GM23338 (cell line): ENCODE measurements around the gene ILF2. TPM values are rescaled to one million over a fixed set of nuclear protein-coding genes. Genes with fewer than 3 reads are reported as not detected.
"Not testable (repeated sequence)": the region's sequence is repeated elsewhere in the genome, so short reads cannot be mapped to it uniquely, and the experiment has no call there.

Experiments used
- ATAC-seq: fragments of 200-7000 bp; cut with Tn5 transposase; 3 replicates; pipeline ENCODE4 v1.9.1; 2020
- DNase-seq: peaks from one replicate; pipeline ENCODE4 v3.0.0-alpha.2; 2015; ENCODE audit warnings: low spot score
- H2AFZ ChIP-seq: fragments of 200-600 bp; sonication (generic); 2 replicates; pipeline ENCODE4 v1.8.0; 2016; ENCODE audit warnings: antibody characterized with exemption, mild to moderate bottlenecking, moderate library complexity
- H3F3A ChIP-seq: fragments of 200-600 bp; sonication (generic); replicated peaks from 2 replicates; pipeline ENCODE4 v1.8.0; 2017; ENCODE audit warnings: antibody characterized with exemption, mixed run types, low read depth
- H3K27ac ChIP-seq: fragments of 200-600 bp; sonication (generic); 2 replicates; pipeline ENCODE4 v1.6.1; 2016; ENCODE audit warnings: low read depth
- H3K27me3 ChIP-seq: fragments of 200-600 bp; sonication (generic); 2 replicates; pipeline ENCODE4 v1.8.0; 2016; ENCODE audit warnings: mild to moderate bottlenecking, mixed run types, moderate library complexity; ENCODE audit not compliant: insufficient read depth
- H3K36me3 ChIP-seq: fragments of 200-600 bp; sonication (generic); 2 replicates; pipeline ENCODE4 v1.8.0; 2016; ENCODE audit warnings: mild to moderate bottlenecking; ENCODE audit not compliant: insufficient read depth
- H3K4me1 ChIP-seq: fragments of 200-600 bp; sonication (generic); 2 replicates; pipeline ENCODE4 v1.8.0; 2016; ENCODE audit warnings: mild to moderate bottlenecking, moderate library complexity; ENCODE audit not compliant: insufficient read depth
- H3K4me2 ChIP-seq: fragments of 200-600 bp; sonication (generic); 2 replicates; pipeline ENCODE4 v1.7.1; 2017; ENCODE audit warnings: mixed run types
- H3K4me3 ChIP-seq: fragments of 200-600 bp; sonication (generic); 2 replicates; pipeline ENCODE4 v1.6.1; 2016; ENCODE audit warnings: mixed run types
- H3K79me2 ChIP-seq: fragments of 200-600 bp; sonication (generic); replicated peaks from 2 replicates; pipeline ENCODE4 v1.8.0; 2017; ENCODE audit warnings: mild to moderate bottlenecking; ENCODE audit not compliant: insufficient read depth
- H3K9me2 ChIP-seq: fragments of 200-600 bp; sonication (generic); 2 replicates; pipeline ENCODE4 v1.8.0; 2017; ENCODE audit not compliant: insufficient read depth
- H4K20me1 ChIP-seq: fragments of 200-600 bp; sonication (generic); replicated peaks from 2 replicates; pipeline ENCODE4 v1.8.0; 2017; ENCODE audit warnings: mild to moderate bottlenecking; ENCODE audit not compliant: insufficient read depth
- H3K27ac Mint-ChIP-seq: 2 replicates; pipeline ENCODE4 v1.8.0; 2020; ENCODE audit warnings: inconsistent platforms, mild to moderate bottlenecking, moderate library complexity, mixed read lengths
- H3K27me3 Mint-ChIP-seq: 3 replicates; pipeline ENCODE4 v1.8.0; 2022; ENCODE audit warnings: low read depth, mild to moderate bottlenecking, moderate library complexity, mixed read lengths, inconsistent platforms; ENCODE audit not compliant: insufficient read depth, poor library complexity
- H3K36me3 Mint-ChIP-seq: 3 replicates; pipeline ENCODE4 v1.8.0; 2021; ENCODE audit warnings: low read depth, mild to moderate bottlenecking, inconsistent platforms, moderate library complexity, mixed read lengths
- H3K4me1 Mint-ChIP-seq: 3 replicates; pipeline ENCODE4 v1.8.0; 2020; ENCODE audit warnings: mild to moderate bottlenecking, inconsistent platforms, mixed read lengths
- H3K4me3 Mint-ChIP-seq: 3 replicates; pipeline ENCODE4 v1.8.0; 2021; ENCODE audit warnings: moderate library complexity, mild to moderate bottlenecking, inconsistent platforms, mixed read lengths
- H3K9me3 Mint-ChIP-seq: 3 replicates; pipeline ENCODE4 v1.8.0; 2020; ENCODE audit warnings: moderate library complexity, mild to moderate bottlenecking, inconsistent platforms, mixed read lengths
- CREB1 ChIP-seq: fragments of 250-450 bp; sonication (Bioruptor Pico); IDR thresholded peaks from 2 replicates; pipeline ENCODE4 v1.5.0; 2020; ENCODE audit warnings: low read depth, mild to moderate bottlenecking, moderate library complexity
- EZH2 ChIP-seq: fragments of 200-600 bp; sonication (generic); IDR thresholded peaks from one replicate; pipeline ENCODE4 v1.8.0; 2017; ENCODE audit warnings: antibody characterized with exemption, mild to moderate bottlenecking, low read depth; ENCODE audit not compliant: unreplicated experiment
- STAT1 ChIP-seq: IDR thresholded peaks from one replicate; pipeline ENCODE4 v1.6.1; 2016; ENCODE audit warnings: antibody characterized with exemption; ENCODE audit not compliant: unreplicated experiment
- ZNF114 ChIP-seq: fragments of 250-450 bp; sonication (Bioruptor Pico); IDR thresholded peaks from 2 replicates; pipeline ENCODE4 v1.5.0; 2020; ENCODE audit warnings: mild to moderate bottlenecking, moderate library complexity
- ZNF331 ChIP-seq: fragments of 250-450 bp; sonication (Bioruptor Pico); IDR thresholded peaks from 2 replicates; pipeline ENCODE4 v1.5.0; 2020; ENCODE audit warnings: low read depth, mild to moderate bottlenecking, moderate library complexity
- polyA plus RNA-seq: library from polyadenylated mRNA; unstranded; fragments of >200 nt; fragmentation: Nextera tagmentation; extraction: Ambion mirVana; gene quantifications from 2 replicates; pipeline ENCODE4 v1.2.1, GENCODE V29; 2016
- total RNA-seq: library from RNA; depleted of rRNA; stranded (reverse); fragments of >200 nt; shearing (Covaris generic); gene quantifications from 2 replicates; pipeline ENCODE4 v1.2.3, GENCODE V29; 2014
- TF ChIP-seq, protein P1 (sequence below): IDR thresholded peaks from 2 replicates; pipeline ENCODE4 v1.6.1; 2016; ENCODE audit warnings: antibody characterized with exemption
- TF ChIP-seq, protein P2 (sequence below), 2 experiments: fragments of 200-600 bp in 1 of 2; sonication (generic) in 1 of 2; conservative IDR thresholded peaks; 2 replicates each; pipeline versions ENCODE4 v1.5.1 to v1.6.1; 2016 to 2017; ENCODE audit warnings: antibody characterized with exemption in 2 of 2, low read depth in 2 of 2, mild to moderate bottlenecking in 2 of 2, moderate library complexity in 1 of 2
- TF ChIP-seq, protein P3 (sequence below): IDR thresholded peaks from one replicate; pipeline ENCODE4 v1.6.1; 2018; ENCODE audit warnings: antibody characterized with exemption; ENCODE audit not compliant: unreplicated experiment

The ILF2 gene
- total and polyA plus RNA-seq, 2 experiments from 2014 or later, result 214 to 337 TPM

DNA sequence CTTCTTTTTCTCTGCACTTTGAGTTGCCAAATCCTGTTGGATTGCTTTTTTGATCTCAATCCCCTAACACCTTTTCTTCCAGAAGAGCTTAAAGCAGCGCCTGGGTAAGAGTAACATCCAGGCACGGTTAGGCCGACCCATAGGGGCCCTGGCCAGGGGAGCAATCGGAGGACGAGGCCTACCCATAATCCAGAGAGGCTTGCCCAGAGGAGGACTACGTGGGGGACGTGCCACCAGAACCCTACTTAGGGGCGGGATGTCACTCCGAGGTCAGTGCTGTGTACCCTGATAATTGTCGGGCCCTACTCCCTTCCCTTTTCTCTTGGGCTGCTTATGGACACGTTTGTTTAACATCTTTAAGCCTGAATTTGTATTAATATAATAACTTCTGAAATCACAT is 28.6 kb downstream of the ILF2 start (continued):
- TF ChIP-seq, protein P1, sequence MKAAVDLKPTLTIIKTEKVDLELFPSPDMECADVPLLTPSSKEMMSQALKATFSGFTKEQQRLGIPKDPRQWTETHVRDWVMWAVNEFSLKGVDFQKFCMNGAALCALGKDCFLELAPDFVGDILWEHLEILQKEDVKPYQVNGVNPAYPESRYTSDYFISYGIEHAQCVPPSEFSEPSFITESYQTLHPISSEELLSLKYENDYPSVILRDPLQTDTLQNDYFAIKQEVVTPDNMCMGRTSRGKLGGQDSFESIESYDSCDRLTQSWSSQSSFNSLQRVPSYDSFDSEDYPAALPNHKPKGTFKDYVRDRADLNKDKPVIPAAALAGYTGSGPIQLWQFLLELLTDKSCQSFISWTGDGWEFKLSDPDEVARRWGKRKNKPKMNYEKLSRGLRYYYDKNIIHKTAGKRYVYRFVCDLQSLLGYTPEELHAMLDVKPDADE, result no peak
- TF ChIP-seq, protein P2, sequence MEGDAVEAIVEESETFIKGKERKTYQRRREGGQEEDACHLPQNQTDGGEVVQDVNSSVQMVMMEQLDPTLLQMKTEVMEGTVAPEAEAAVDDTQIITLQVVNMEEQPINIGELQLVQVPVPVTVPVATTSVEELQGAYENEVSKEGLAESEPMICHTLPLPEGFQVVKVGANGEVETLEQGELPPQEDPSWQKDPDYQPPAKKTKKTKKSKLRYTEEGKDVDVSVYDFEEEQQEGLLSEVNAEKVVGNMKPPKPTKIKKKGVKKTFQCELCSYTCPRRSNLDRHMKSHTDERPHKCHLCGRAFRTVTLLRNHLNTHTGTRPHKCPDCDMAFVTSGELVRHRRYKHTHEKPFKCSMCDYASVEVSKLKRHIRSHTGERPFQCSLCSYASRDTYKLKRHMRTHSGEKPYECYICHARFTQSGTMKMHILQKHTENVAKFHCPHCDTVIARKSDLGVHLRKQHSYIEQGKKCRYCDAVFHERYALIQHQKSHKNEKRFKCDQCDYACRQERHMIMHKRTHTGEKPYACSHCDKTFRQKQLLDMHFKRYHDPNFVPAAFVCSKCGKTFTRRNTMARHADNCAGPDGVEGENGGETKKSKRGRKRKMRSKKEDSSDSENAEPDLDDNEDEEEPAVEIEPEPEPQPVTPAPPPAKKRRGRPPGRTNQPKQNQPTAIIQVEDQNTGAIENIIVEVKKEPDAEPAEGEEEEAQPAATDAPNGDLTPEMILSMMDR (conservative IDR thresholded peaks at IDR 0.05; ENCODE audit: low read depth in 2 of 2), result no peak
- TF ChIP-seq, protein P3, sequence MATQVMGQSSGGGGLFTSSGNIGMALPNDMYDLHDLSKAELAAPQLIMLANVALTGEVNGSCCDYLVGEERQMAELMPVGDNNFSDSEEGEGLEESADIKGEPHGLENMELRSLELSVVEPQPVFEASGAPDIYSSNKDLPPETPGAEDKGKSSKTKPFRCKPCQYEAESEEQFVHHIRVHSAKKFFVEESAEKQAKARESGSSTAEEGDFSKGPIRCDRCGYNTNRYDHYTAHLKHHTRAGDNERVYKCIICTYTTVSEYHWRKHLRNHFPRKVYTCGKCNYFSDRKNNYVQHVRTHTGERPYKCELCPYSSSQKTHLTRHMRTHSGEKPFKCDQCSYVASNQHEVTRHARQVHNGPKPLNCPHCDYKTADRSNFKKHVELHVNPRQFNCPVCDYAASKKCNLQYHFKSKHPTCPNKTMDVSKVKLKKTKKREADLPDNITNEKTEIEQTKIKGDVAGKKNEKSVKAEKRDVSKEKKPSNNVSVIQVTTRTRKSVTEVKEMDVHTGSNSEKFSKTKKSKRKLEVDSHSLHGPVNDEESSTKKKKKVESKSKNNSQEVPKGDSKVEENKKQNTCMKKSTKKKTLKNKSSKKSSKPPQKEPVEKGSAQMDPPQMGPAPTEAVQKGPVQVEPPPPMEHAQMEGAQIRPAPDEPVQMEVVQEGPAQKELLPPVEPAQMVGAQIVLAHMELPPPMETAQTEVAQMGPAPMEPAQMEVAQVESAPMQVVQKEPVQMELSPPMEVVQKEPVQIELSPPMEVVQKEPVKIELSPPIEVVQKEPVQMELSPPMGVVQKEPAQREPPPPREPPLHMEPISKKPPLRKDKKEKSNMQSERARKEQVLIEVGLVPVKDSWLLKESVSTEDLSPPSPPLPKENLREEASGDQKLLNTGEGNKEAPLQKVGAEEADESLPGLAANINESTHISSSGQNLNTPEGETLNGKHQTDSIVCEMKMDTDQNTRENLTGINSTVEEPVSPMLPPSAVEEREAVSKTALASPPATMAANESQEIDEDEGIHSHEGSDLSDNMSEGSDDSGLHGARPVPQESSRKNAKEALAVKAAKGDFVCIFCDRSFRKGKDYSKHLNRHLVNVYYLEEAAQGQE, result no peak
- TF ChIP-seq STAT1 (no peak), CREB1 (CRISPR knock-in tag) (no peak)

DNA sequence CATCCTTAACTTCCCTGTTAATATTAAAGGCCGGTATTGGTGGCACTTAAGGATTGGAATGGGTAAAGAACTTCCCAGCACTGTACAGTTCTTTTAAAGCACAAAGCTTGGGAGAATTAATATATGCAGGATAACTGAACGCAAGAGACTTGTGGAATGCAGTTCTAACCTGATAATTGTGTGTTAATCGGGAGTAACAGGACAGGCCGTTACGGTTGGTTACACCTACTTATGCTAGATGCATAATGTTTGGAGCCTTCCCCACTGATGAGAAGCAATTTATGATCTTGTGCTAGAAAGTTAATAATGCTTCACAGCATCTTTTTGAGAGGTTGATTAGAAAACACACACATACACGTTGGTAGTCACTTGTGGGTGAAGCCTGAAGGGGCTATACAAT is 29.9 kb downstream of the ILF2 start:
- no peak overlapping the region for H3K27ac Mint-ChIP-seq
- H3K36me3 Mint-ChIP-seq, result peaks cover 97% of the 10 kb centered on the region
- no peak for ATAC-seq

DNA sequence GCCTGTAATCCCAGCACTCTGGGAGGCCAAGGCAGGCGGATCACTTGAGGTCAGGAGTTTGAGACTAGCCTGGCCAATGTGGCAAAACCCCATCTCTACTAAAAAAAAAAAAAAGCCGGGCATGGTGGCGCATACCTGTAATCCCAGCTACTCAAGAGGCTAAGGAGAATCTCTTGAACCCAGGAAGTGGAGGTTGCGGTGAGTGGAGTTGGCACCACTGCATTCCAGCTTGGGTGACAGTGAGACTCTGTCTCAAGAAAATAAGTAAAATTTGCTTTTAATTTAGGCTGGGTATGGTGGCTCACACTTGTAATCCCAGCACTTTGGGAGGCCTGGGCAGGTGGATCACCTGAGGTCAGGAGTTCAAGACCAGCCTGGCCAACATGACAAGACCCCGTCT is 30.6 kb downstream of the ILF2 start:
- H3K4me1 Mint-ChIP-seq, H3K4me2 ChIP-seq, H2AFZ ChIP-seq, H3K9me2 ChIP-seq, H3K4me3 ChIP-seq, H3K27ac Mint-ChIP-seq, H3K9me3 Mint-ChIP-seq, H3K27me3 Mint-ChIP-seq, H3K4me1 ChIP-seq, DNase-seq, ATAC-seq, H3K4me3 Mint-ChIP-seq, H3K27ac ChIP-seq, H3K27me3 ChIP-seq: not testable (repeated sequence)
- peaks cover 94% of the 10 kb centered on the region for H3K36me3 Mint-ChIP-seq
- Histone ChIP-seq H4K20me1 (peaks cover 52% of the 10 kb centered on the region), H3K36me3 (peaks cover 90% of the 10 kb centered on the region), H3K79me2 (peaks cover 62% of the 10 kb centered on the region), H3F3A (peaks cover 46% of the 10 kb centered on the region)

More for the DNA sequence above, 29.9 kb downstream of the ILF2 start:
- H3K4me3 ChIP-seq, result no peak overlapping the region
- no peaks in the 10 kb centered on the region; the same call in 1 of the 2 replicates for H3K4me1 ChIP-seq
- H3K4me1 Mint-ChIP-seq, result no peaks in the 10 kb centered on the region; the same call in 2 of the 3 replicates
- peaks cover 96% of the 10 kb centered on the region for H3K36me3 ChIP-seq
- H3K9me3 Mint-ChIP-seq, result no peaks in the 10 kb centered on the region
- no peak overlapping the region for H2AFZ ChIP-seq
- DNase-seq, result no peak
- no peaks in the 10 kb centered on the region for H3K9me2 ChIP-seq
- TF ChIP-seq ZNF331 (CRISPR knock-in tag), result no peak
- TF ChIP-seq EZH2, result no peak
- TF ChIP-seq CREB1 (CRISPR knock-in tag), result no peak
- TF ChIP-seq ZNF114 (CRISPR knock-in tag), result no peak
- H3K79me2 ChIP-seq, result peaks cover 55% of the 10 kb centered on the region
- H3K27me3 Mint-ChIP-seq, result peaks cover 3% of the 10 kb centered on the region
- peaks cover 50% of the 10 kb centered on the region for H3F3A ChIP-seq
- H4K20me1 ChIP-seq, result peaks cover 58% of the 10 kb centered on the region
- H3K4me2 ChIP-seq, result no peak overlapping the region
- H3K27ac ChIP-seq, result 0 out of 2 replicates have a peak overlapping the region, but pooled peaks have one; percentile 50
- H3K4me3 Mint-ChIP-seq, result no peak overlapping the region
- H3K27me3 ChIP-seq, result no peaks in the 10 kb centered on the region
